ENCODE data around the gene NSF. TPM values are rescaled to one million over a fixed set of nuclear protein-coding genes. Genes with fewer than 3 reads are reported as not detected.
"Not testable (repeated sequence)": the region's sequence is repeated elsewhere in the genome, so short reads cannot be mapped to it uniquely, and the experiment has no call there.

The NSF gene
- total RNA-seq = 89.3 TPM

GRCh38 chr17:46590157-46591146, at the start of gene NSF:
TSS of gene NSF (plus strand) at chr17:46590669. CDS start at chr17:46590776, 107 bp downstream.
- not testable (repeated sequence) for DNase-seq (ENCODE audit: low spot score in 2 of 2); FAIRE-seq

GRCh38 chr17:46548607-46549006, 41.9 kb upstream of the NSF start:
- DNase-seq (ENCODE audit: low spot score in 2 of 2); FAIRE-seq: not testable (repeated sequence)

GRCh38 chr17:46559155-46559554, 31.3 kb upstream of the NSF start:
- FAIRE-seq; DNase-seq (ENCODE audit: low spot score in 2 of 2): not testable (repeated sequence)

- DNase-seq (ENCODE audit: low spot score in 2 of 2); FAIRE-seq: not testable (repeated sequence)
Measured at GRCh38 chr17:46560048-46560447, 30.4 kb upstream of the NSF start.

GRCh38 chr17:46566284-46566683, 24.2 kb upstream of the NSF start:
- FAIRE-seq = not testable (repeated sequence)

GRCh38 chr17:46566980-46567379, 23.5 kb upstream of the NSF start:
- DNase-seq (ENCODE audit: low spot score in 2 of 2); FAIRE-seq: not testable (repeated sequence)

More at GRCh38 chr17:46566284-46566683, 24.2 kb upstream of the NSF start:
- DNase-seq (ENCODE audit: low spot score in 2 of 2) = not testable (repeated sequence)

GRCh38 chr17:46571796-46572195, 18.7 kb upstream of the NSF start:
- FAIRE-seq; DNase-seq (ENCODE audit: low spot score in 2 of 2): not testable (repeated sequence)

- peak; percentile 99 for FAIRE-seq
- DNase-seq (ENCODE audit: low spot score in 2 of 2) = not testable (repeated sequence)
Measured at GRCh38 chr17:46579083-46580075, 11.1 kb upstream of the NSF start, which contains the start of gene ARL17A. TSS of gene ARL17A (minus strand) at chr17:46579691. CDS start at chr17:46576322, 3,369 bp downstream.

- FAIRE-seq; DNase-seq (ENCODE audit: low spot score in 2 of 2): not testable (repeated sequence)
Measured at GRCh38 chr17:46580082-46580481, 10.4 kb upstream of the NSF start.

GRCh38 chr17:46585444-46585843, 5.0 kb upstream of the NSF start:
- FAIRE-seq; DNase-seq (ENCODE audit: low spot score in 2 of 2): not testable (repeated sequence)

- not testable (repeated sequence) for FAIRE-seq; DNase-seq (ENCODE audit: low spot score in 2 of 2)
Measured at GRCh38 chr17:46591332-46591731, 863 bp downstream of the NSF start.

GRCh38 chr17:46598344-46598931, 8.0 kb downstream of the NSF start:
- not testable (repeated sequence) for FAIRE-seq; DNase-seq (ENCODE audit: low spot score in 2 of 2)

GRCh38 chr17:46600767-46601166, 10.3 kb downstream of the NSF start:
- FAIRE-seq = not testable (repeated sequence)

GRCh38 chr17:46603125-46603524, 12.7 kb downstream of the NSF start:
- not testable (repeated sequence) for FAIRE-seq; DNase-seq (ENCODE audit: low spot score in 2 of 2)

More at GRCh38 chr17:46600767-46601166, 10.3 kb downstream of the NSF start:
- DNase-seq (ENCODE audit: low spot score in 2 of 2) = not testable (repeated sequence)

- DNase-seq (ENCODE audit: low spot score in 2 of 2); FAIRE-seq: not testable (repeated sequence)
Measured at GRCh38 chr17:46611304-46611703, 20.8 kb downstream of the NSF start.

GRCh38 chr17:46613876-46614275, 23.4 kb downstream of the NSF start:
- not testable (repeated sequence) for FAIRE-seq; DNase-seq (ENCODE audit: low spot score in 2 of 2)

GRCh38 chr17:46617121-46617520, 26.7 kb downstream of the NSF start:
- FAIRE-seq; DNase-seq (ENCODE audit: low spot score in 2 of 2): not testable (repeated sequence)

- FAIRE-seq = peak; percentile 23
- not testable (repeated sequence) for DNase-seq (ENCODE audit: low spot score in 2 of 2)
Measured at GRCh38 chr17:46618975-46619374, 28.5 kb downstream of the NSF start.

GRCh38 chr17:46623790-46624189, 33.3 kb downstream of the NSF start:
- FAIRE-seq; DNase-seq (ENCODE audit: low spot score in 2 of 2): not testable (repeated sequence)
